ENCODE results near the gene FRS2.
"Not testable (repeated sequence)": the region's sequence is repeated elsewhere in the genome, so short reads cannot be mapped to it uniquely, and the experiment has no call there.

Gene FRS2, protein sequence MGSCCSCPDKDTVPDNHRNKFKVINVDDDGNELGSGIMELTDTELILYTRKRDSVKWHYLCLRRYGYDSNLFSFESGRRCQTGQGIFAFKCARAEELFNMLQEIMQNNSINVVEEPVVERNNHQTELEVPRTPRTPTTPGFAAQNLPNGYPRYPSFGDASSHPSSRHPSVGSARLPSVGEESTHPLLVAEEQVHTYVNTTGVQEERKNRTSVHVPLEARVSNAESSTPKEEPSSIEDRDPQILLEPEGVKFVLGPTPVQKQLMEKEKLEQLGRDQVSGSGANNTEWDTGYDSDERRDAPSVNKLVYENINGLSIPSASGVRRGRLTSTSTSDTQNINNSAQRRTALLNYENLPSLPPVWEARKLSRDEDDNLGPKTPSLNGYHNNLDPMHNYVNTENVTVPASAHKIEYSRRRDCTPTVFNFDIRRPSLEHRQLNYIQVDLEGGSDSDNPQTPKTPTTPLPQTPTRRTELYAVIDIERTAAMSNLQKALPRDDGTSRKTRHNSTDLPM

DNA sequence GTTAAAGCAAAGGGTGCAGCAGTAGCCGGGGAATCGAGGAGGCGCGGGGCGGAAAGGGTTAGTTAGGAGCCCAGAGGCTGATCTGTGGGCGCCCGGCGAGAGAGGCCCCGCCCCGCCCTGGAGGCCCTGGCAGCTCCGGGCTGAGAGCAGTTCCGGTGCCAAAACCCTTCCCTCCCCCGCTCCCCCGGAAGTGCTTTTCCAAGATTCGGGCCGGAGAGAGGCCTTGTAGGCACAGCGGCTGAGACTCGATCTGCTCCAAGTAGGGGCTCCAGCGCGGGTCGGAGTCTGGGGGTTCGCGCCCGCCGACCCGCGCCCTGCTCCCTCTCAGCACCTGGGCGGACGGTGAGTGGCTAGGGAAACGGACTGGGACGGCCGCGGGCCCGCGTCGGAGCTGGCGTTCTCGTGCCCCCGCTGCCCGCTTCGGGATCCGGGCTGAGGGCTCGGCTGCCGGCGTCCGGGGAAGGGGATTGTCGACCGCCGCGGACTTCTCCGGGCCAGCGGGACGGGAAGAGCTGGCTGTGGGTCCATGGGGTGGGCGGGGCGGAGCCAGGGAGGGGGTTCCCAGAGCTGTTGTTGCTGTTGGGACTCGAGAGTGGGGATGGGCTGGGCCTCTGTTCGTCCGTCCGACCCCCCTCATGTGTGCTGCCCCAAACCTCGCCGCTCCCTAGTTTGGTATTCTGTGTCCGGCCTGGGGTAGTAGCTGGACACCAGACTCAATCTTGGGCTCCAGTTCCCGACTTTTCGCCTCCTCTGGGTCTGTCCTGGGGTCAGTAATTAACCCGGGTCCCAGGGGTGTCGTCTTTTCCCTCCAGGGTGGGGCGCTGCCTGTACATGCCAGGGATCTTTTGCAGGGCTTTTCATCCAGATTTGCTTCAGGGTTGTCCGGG, at the start of gene FRS2:
TSS of gene FRS2 (plus strand) at position 200 of the 887 bp plus-strand sequence. CDS start 98,643 bp downstream, outside the sequence.
- in situ Hi-C loops (cut with MboI; ENCODE audit: low sequenced_read_pairs): no loop called here

DNA sequence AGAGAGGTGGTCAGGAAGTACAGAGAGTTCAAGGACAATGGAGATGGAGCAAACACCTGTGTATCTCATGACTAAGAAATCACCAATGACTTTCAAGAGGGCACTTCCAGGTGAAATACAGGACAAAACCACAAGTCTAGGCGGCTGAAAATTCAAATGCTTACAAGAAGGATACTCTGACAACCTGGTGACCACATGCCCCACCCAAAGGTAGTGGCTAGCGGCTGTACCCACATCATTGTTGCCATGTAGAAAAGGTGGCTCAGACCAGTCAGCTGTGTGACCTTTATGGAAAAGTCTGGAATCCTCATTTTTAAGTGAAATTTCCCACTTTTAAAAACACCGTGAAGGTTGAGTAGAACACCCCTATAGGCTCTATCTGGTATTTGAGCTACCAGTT, 48.6 kb upstream of the FRS2 start:
- in situ Hi-C loops (cut with MboI; ENCODE audit: low sequenced_read_pairs): no loop called here

DNA sequence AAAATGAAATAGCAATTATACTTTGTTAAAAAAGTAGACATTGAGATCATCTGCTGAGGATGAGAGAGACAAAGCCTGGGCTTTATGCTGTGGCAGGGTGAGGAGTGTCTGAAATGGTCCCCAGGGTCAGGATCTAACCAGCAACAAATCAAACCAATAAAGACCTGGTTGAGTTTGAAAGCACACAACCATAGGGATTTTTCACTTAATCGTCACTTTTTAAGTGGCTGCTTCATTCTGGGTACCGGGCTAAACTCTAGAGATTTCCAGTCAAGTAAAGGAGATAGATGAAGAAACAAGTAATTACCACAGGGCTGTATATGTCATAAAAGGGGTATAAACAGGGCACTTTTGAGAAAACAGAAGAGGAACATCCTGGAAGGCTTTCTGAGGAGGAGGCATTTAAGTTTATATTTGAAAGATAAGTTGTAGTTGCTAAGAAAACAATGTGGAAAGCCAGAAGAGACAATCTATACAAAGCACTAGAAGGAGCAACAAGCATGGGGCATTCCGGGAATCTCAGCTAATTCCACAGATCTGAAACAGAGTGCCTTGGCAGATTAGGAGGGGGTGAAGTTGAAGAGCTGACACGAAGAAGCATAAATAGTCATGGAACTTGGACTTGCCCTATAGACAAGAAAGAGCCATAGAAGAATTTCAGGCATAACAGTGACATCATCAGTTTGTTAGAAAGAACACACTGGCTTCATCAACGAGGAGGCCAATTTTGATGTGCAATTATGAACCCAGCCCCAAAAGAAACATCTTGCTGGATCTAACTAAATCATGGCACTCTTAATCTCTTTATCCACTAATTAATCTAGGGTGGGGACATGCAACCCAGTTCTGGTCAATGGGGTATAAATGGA, 46.9 kb upstream of the FRS2 start:
- in situ Hi-C loops (cut with MboI; ENCODE audit: low sequenced_read_pairs): no loop called here

DNA sequence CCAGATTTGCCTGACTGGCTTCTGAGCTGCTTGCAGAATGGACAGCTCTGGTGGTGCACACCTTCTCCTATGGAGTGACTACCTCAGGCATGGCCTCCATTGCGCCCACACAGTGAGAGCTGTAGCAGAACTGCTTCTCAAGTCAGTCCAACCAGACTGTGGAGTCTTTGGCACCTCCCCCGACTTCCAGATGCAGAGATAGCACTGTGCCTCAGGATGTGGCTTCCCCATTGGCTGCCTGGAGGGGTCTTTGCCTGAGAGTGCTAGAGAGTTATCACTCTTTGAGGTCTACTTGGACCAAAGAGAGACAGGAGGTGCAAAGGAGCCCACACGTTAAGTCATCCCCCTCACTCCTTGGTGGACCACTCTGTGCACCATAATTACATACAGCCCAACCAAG, 44.8 kb upstream of the FRS2 start:
- in situ Hi-C loops (cut with MboI; ENCODE audit: low sequenced_read_pairs): no loop called here

DNA sequence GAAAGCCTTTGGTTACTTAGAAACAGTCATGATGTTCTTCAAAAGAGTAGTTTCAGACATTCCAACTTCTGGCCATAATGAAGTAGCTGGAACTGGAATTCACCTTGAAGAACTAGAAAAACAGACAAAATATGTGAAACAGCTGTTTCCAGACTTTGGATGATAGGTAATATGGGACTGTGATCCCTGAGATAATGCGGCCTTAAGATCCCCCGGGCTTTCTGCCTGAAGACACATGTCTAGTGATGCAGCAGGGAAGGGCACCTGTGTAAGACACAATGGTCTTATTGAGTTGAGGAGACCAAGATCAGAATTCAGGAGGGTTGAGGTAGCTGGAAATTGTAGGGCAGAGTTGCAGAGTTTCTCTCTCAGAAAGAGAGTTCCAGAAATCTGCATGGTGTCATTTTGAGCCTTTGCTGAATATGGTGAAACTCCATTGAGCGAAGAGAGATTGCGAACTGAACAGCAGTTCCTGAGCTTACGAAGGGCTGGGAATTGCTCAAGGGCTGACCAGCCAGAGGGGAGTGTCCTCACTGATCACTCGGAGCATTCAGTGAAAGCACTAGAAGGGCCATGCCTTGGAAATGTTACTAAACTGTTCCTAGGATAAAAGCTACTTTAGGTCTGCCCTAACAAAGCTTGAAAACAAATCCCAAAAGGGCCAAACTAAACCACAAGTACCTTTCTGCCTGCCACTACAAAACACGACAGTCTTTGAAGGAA, 41.7 kb upstream of the FRS2 start:
- in situ Hi-C loops (cut with MboI; ENCODE audit: low sequenced_read_pairs): no loop called here

DNA sequence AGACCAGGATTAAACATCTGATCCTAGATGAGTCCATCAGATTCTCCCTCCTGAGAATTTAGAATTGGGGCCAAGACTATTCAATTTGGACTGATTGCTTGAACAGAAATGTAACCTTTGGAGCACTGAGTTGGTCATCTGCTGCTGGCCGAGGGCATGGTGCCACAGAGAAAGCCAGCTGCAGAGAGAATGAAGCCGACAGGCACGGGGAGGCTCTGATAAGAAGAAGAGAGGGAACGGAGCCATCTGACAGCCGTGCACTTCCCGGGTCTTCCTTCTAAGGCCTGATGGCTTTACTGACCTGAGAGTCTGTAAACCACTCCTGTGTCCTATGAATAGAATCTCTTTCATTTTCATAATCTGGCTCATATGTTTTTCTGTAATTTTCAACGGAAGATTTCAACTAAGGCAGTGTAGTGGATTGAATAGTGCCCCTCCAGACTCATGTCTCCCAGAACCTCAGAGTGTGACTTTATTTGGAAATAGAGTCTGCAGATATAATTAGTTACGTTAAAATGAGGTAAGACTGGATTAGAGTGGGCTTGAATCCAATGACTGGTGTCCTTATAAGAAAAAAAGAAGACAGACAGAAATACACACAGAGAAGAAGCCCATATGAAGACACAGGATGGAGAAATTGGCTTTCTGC, 39.1 kb upstream of the FRS2 start:
- in situ Hi-C loops (cut with MboI; ENCODE audit: low sequenced_read_pairs): no loop called here

DNA sequence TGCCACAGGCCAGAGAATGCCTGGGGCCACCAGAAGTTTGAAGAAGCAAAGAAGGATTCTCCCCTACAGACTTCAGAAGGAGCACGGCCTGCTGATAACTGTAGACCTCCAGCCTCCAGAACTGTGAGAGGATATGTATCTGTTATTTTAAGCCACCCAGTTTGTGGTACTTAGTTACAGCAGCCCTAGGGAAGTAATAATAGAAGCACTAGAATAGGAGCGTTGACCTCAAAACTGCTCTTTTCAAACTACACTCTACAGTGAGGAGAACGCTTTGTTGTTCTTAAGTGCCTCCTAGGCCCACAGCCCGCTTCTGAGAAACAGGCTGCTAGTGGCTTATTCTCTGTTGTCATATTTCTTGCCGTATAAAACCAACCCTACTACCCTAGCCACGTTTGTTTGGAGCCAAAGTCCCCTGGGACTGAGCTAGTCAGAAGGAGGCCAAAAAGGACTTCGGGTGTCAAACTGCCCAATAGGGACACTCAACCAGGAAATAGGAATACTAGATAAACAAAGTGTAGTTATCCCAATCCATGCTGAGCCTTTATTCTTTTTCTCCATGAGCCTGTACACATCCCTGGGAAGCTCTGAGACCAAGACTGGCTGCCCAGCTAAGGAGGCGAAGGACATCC, 38.5 kb upstream of the FRS2 start:
- in situ Hi-C loops (cut with MboI; ENCODE audit: low sequenced_read_pairs): no loop called here

DNA sequence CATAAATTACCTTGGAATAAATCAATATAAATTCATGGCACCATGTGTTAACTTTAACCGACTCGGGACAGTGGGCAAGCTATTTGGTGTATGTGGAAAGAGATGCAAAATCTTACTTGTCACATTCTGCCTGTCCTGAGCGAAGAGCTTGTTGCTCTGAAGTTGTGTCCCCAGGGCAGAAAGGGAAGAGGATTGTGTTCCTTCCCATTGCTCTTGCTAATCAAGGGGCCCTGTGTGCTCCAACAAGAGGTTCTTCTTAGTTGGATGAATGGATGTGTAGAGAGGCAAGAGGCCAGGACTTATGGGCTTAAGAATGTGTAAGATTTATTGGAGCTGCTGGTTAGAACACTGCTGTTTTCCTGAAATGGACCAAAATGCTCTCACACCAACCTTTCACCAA, 36.5 kb upstream of the FRS2 start:
- in situ Hi-C loops (cut with MboI; ENCODE audit: low sequenced_read_pairs): no loop called here

DNA sequence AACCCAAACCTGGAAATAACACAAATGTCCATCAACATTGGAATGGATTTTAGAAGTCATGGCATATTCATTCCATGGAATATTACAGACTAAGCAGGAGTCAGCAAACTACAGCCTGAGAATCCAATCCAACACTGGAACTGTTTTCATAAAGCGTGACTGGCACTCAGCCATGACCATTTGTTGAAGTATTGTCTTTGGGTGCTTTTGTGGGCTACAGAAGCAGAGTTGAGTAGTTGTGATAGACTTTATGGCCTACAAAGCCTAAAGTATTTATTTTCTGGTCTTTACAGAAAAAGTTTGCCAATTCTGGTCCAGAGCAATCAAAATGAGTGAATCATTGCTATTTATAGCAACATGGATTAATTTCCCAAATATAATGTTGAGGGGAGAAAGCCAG, 34.5 kb upstream of the FRS2 start:
- in situ Hi-C loops (cut with MboI; ENCODE audit: low sequenced_read_pairs): no loop called here

DNA sequence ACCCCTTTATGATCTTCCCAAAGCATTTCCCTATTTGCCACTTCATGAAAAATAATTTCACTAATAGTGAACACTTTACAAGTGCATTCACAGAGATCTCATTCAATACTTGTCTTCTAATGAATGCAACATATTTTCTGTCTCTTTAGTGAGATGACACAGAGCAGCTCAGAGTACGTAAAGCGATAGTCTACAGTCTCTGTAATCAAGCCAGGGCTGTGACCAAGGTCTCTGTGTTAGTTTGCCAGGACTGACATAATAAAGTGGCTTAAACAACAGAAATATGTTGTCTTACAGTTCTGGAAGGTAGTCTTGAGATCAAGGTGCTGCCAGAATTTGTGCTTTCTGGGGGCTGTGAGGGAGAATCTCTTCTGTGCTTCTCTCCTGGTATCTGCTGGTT, 33.1 kb upstream of the FRS2 start:
- in situ Hi-C loops (cut with MboI; ENCODE audit: low sequenced_read_pairs): no loop called here

DNA sequence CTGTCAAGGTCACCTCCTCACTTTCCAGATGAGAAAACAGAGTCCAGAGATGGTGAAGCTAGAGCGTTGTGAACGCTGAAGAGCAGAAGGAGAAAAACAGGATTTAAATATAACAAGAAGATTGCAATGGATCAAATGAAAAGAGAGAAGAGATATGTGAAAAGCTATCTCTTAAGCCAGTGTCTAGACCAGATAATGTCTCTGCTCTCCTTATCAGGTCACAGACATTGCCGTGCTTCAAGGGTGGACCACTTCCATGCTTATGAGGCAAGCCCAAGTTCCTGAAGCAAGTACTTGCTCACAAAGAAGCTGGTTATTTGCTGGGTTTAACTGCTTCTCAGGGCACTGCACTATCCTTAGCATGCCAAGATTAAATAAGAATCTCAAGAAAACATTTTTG, 31.6 kb upstream of the FRS2 start:
- in situ Hi-C loops (cut with MboI; ENCODE audit: low sequenced_read_pairs): no loop called here

DNA sequence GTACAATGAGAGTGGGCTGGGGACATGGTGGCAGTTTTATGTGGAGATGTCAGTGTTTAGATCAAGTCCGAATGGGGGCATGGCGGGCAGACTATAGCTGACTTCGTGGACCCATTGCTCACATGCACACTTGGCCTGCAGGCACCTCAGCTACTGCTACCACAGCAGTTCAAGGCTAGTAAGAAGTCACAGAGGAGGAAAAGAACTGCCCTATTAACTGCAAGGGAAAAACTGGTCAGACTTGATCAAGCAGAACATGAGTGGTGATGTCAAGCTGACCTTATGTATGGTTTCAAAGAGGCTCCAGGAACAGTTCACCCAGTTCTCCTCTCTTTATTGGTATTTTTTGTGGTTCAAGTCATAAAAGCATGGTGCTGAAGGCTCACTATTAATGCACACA, 30.2 kb upstream of the FRS2 start:
- in situ Hi-C loops (cut with MboI; ENCODE audit: low sequenced_read_pairs): no loop called here

DNA sequence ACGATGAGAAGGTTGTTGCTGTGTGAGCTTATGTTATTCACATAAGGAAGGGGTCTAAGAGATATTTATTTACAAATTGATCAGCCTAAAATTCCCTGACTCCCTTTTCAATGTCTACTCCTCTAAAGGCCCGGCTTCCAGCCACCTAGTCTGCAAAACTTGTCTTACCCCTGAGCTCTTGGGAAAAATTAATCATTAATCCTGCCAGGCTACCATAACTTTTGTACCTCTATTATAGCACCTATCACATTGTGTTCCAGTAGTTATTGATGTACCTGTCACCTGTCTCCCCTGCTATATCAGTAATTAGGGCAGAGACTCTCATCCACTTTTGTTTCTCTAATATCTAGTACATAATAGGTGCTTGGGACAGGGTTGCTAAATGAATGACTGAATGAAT, 29.3 kb upstream of the FRS2 start:
- in situ Hi-C loops (cut with MboI; ENCODE audit: low sequenced_read_pairs): no loop called here

DNA sequence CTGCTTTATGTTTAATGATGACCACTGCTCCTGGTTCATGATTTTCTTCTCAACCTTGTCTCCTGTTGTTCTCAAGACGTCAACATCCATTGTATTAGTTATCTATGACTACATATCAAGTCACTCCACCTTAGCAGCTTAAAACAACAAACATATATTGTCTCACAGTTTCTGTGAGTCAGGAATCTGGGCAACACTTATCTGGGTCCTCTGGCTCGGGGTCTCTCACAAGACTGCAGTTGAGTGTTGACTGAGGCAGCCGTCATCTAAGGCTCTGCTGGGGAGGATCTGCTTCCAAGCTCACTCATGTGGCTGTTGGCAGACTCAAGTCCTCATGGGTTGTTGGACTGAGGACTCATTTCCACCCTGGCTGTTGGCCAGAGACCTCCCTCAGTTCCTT, 27.3 kb upstream of the FRS2 start:
- in situ Hi-C loops (cut with MboI; ENCODE audit: low sequenced_read_pairs): no loop called here

DNA sequence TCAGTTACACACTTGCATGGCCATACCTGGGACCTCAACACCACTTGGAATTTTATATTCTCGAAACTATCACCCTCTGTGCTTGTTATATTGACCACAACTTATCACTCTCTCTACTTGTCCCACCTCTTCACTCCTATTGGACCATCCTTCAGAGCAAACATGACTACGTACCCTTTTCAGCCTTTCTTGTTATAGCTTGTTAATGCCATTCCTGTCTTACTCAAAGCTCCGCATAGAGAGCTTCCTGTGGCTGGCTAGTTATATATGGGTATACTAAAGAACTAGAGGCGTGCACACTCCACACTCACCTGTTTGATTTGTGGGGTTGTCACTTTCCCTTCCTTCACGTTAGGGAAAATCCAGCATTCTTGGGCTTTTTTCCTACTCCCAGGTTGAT, 26.3 kb upstream of the FRS2 start:
- in situ Hi-C loops (cut with MboI; ENCODE audit: low sequenced_read_pairs): no loop called here

DNA sequence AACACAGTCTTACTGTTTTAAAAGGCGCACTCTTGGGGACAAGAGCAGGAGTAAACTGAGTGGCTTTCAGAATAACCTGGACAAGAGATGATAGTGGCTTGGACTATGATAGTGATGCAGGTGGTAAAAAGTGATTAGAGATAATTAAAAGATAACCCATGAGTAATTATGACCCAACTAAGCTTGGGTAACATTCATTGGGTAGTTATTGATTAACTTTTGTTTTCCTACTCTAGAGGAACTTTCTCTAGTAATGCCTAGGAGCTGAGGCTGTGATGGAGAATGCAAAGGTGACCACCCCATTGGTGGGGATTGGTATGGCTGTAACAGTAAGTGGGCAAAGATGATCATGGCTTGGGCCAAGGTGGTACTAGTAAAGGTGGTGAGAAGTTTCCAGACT, 22.3 kb upstream of the FRS2 start:
- in situ Hi-C loops (cut with MboI; ENCODE audit: low sequenced_read_pairs): no loop called here

DNA sequence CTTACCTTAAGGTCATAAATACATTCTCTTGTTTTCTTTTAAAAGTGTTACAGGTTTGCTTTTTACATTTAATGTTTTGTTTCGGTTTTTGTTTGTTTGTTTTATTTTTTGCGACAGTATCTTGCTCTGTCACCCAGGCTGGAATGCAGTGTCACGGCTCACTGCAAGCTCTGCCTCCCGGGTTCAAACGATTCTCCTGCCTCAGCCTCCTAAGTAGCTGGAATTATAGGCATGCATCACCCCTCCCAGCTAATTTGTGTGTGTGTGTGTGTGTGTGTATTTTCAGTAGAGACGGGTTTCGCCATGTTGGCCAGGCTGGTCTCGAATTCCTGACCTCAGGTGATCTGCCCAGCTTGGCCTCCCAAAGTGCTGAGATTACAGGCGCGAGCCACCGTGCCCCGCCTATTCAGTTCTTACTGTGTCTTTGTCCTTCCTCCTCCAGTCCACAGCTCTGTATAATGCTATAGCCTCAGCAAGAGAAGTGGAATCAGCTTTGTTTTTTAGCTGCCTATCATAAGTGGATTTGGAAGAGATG, 17.5 kb upstream of the FRS2 start:
- in situ Hi-C loops (cut with MboI; ENCODE audit: low sequenced_read_pairs): not testable (repeated sequence)

DNA sequence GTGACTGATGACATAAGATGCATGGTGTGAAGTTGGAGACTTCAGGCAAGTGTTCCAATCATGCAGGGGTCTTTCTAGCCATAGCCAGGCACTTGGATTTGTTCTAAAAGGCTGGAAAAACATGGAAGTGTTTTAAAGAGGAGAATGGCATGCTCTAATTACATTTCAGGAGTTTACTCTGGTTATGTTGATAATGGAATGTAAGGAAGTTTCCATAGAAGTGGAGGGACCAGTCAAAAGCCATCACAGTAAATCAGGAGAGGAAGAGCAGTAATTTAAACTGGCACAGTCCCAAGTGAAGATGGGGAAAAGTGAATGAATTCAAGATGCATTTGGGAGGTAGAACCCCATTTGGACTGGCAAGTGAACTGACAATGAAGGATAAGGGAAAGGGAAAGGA, 13.9 kb upstream of the FRS2 start:
- in situ Hi-C loops (cut with MboI; ENCODE audit: low sequenced_read_pairs): no loop called here

DNA sequence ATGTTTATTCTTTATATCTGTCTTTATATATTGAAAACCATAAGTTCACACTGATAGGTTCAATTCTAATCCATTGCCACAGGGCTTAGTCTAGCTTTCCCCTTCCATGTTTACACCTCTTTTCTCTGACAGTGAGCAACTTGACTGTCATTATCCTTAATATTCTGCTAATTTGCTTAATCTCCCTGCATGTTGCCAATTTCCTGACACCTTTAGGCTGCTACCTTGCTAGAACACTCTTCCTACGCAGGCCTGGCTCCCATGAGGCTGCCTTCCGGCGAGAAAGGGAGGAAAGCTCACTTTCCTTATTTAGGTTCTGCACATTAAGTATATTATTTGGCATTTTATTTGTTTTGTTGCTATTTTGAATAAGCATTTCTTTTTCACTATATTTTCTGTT, 12.8 kb upstream of the FRS2 start:
- in situ Hi-C loops (cut with MboI; ENCODE audit: low sequenced_read_pairs): no loop called here

Data from HL-60/S4 (cell line).